Panc1 (cell line): Measurements from ENCODE around the gene RETREG1. TPM values are rescaled to one million over a fixed set of nuclear protein-coding genes. Genes with fewer than 3 reads are reported as not detected.
"Not testable (repeated sequence)": the region's sequence is repeated elsewhere in the genome, so short reads cannot be mapped to it uniquely, and the experiment has no call there.

Source experiments
- ATAC-seq: fragments of 200-7000 bp; cut with Tn5 transposase; 2 replicates; pipeline ENCODE4 v1.9.1; 2020; ENCODE audit warnings: mild to moderate bottlenecking, moderate library complexity
- BruUV-seq: library from RNA; stranded (reverse); fragments of 400-500 nt; replicated peaks from 2 replicates; lab custom pipeline; 2021; lab: Mats Ljungman, UMichigan
- CTCF ChIA-PET: fragments of 300-600 bp; sonication (Branson Sonifier 250); formaldehyde crosslinking; loops from one replicate; lab custom pipeline; 2022; ENCODE audit warnings: antibody characterized with exemption; lab: Charles Lee
- POLR2A ChIA-PET: fragments of 300-600 bp; sonication (Branson Sonifier 250); formaldehyde crosslinking; loops from one replicate; lab custom pipeline; 2022; ENCODE audit warnings: antibody characterized with exemption; lab: Charles Lee
- DNase-seq: peaks from one replicate; pipeline ENCODE4 v3.0.0-alpha.2; 2010; ENCODE audit warnings: low read depth, low spot score
- H3K27ac ChIP-seq: 2 replicates; pipeline ENCODE4 v1.5.1; 2011; ENCODE audit warnings: mild to moderate bottlenecking, low read length, inconsistent platforms
- H3K27me3 ChIP-seq: fragments of 200-500 bp; sonication (Bioruptor generic); 2 replicates; pipeline ENCODE4 v1.6.0; 2014; ENCODE audit warnings: low read length, inconsistent platforms; ENCODE audit not compliant: control insufficient read depth, insufficient read depth
- H3K36me3 ChIP-seq: fragments of 200-500 bp; sonication (Bioruptor generic); 2 replicates; pipeline ENCODE4 v1.5.1; 2014; ENCODE audit warnings: inconsistent platforms, mild to moderate bottlenecking, low read length, moderate library complexity; ENCODE audit not compliant: control insufficient read depth, insufficient read depth
- H3K4me1 ChIP-seq: 2 replicates; pipeline ENCODE4 v1.5.1; 2011; ENCODE audit warnings: inconsistent platforms, mild to moderate bottlenecking, low read length, moderate library complexity; ENCODE audit not compliant: control insufficient read depth, insufficient read depth
- H3K4me3 ChIP-seq, 2 experiments: 2 replicates each; pipeline ENCODE4 v1.5.1; 2011 to 2012; ENCODE audit warnings: low read depth in 2 of 2, low read length in 2 of 2, mild to moderate bottlenecking in 2 of 2, inconsistent platforms in 1 of 2, moderate library complexity in 1 of 2
- H3K9me3 ChIP-seq: fragments of 200-500 bp; sonication (Bioruptor generic); 2 replicates; pipeline ENCODE4 v1.5.1; 2014; ENCODE audit warnings: low read depth, mild to moderate bottlenecking, inconsistent platforms, low read length, moderate library complexity; ENCODE audit not compliant: control insufficient read depth, insufficient read depth
- CTCF ChIP-seq: fragments of 450-650 bp; IDR thresholded peaks from 2 replicates; pipeline ENCODE4 v1.5.1; 2017; ENCODE audit warnings: mild to moderate bottlenecking
- POLR2AphosphoS5 ChIP-seq: IDR thresholded peaks from 2 replicates; pipeline ENCODE4 v1.6.1; 2012; ENCODE audit warnings: mild to moderate bottlenecking, low read depth, low read length, moderate library complexity
- REST ChIP-seq, 2 experiments: IDR thresholded peaks; 2 replicates each; pipeline ENCODE4 v1.6.1; 2011 to 2012; ENCODE audit warnings: low read depth in 2 of 2, control low read depth in 1 of 2, low read length in 1 of 2, mild to moderate bottlenecking in 1 of 2, moderate library complexity in 1 of 2; ENCODE audit not compliant: insufficient read depth in 1 of 2
- SIN3A ChIP-seq: IDR thresholded peaks from 2 replicates; pipeline ENCODE4 v1.6.1; 2012; ENCODE audit warnings: low read depth, mild to moderate bottlenecking, low read length, moderate library complexity, borderline replicate concordance; ENCODE audit not compliant: insufficient read depth
- TCF7L2 ChIP-seq: IDR thresholded peaks from 2 replicates; pipeline ENCODE4 v1.6.1; 2011; ENCODE audit warnings: mild to moderate bottlenecking, low read depth, low read length, inconsistent platforms
- in situ Hi-C: cut with HindIII; loops from 2 replicates; pipeline ENCODE4 v1.10.0; 2016; ENCODE audit warnings: low sequenced_read_pairs, low pct_unique_long_range_greater_than_20kb
- intact Hi-C: fragments of 100-400 bp; cut with micrococcal nuclease; formaldehyde crosslinking; loops from one replicate; pipeline ENCODE4 v1.10.0; 2022; ENCODE audit not compliant: unreplicated experiment
- total RNA-seq: library from RNA; stranded (reverse); gene quantifications from one replicate; pipeline ENCODE4 v1.2.1, GENCODE V29; 2021; ENCODE audit not compliant: unreplicated experiment

Gene RETREG1
- total RNA-seq, 1 experiment from 2014 or later: 0.74 TPM

- TF ChIP-seq CTCF (no peak), SIN3A (no peak), POLR2AphosphoS5 (no peak), TCF7L2 (no peak), REST (IDR thresholded peaks at IDR 0.05; ENCODE audit: insufficient read depth in 1 of 2, low read depth in 2 of 2, low read length in 1 of 2) (no peak)
- intact Hi-C loops: no loop called here
- H3K27me3 ChIP-seq: peaks cover 4% of the 10 kb centered on the region; the same call in 1 of the 2 replicates
- CTCF ChIA-PET: interaction anchor here (1.0 kb wide), 1 partner anchor 578 kb away, joined by 3 read pairs; no protein-coding TSS in a partner anchor
- H3K4me3 ChIP-seq: no peak overlapping the region
- H3K9me3 ChIP-seq: no peaks in the 10 kb centered on the region
- BruUV-seq: no TSS peak
- DNase-seq (no peak), ATAC-seq (no peak)
- H3K4me1 ChIP-seq: 0 out of 2 replicates have a peak, but pooled peaks cover 4% of the 10 kb centered on the region
- in situ Hi-C loops: no loop called here
- no peak overlapping the region for H3K27ac ChIP-seq
- no peaks in the 10 kb centered on the region; the same call in 1 of the 2 replicates for H3K36me3 ChIP-seq
- POLR2A ChIA-PET: interaction anchor here (0.5 kb wide), 1 partner anchor 595 kb away, joined by 3 read pairs; no protein-coding TSS in a partner anchor
Observed at GRCh38 chr5:16612007-16612406, 4.8 kb downstream of the RETREG1 start.

GRCh38 chr5:16610896-16611295 is 5.9 kb downstream of the RETREG1 start:
- H3K4me1 ChIP-seq, H3K4me3 ChIP-seq, intact Hi-C loops, BruUV-seq, CTCF ChIA-PET, H3K27me3 ChIP-seq, POLR2A ChIA-PET, H3K27ac ChIP-seq, H3K36me3 ChIP-seq, H3K9me3 ChIP-seq, ATAC-seq, in situ Hi-C loops, DNase-seq: not testable (repeated sequence)

GRCh38 chr5:16609412-16609811 is 7.4 kb downstream of the RETREG1 start:
- no peaks in the 10 kb centered on the region for H3K9me3 ChIP-seq
- H3K36me3 ChIP-seq: no peaks in the 10 kb centered on the region
- ChIA-PET CTCF (no interaction called here), POLR2A (no interaction called here)
- no peak overlapping the region for H3K4me3 ChIP-seq
- BruUV-seq: no TSS peak
- in situ Hi-C loops (no loop called here), intact Hi-C loops (no loop called here)
- peaks cover under 1% of the 10 kb centered on the region for H3K27me3 ChIP-seq
- ATAC-seq: no peak
- H3K4me1 ChIP-seq: no peaks in the 10 kb centered on the region
- TF ChIP-seq TCF7L2 (no peak), REST (IDR thresholded peaks at IDR 0.05; ENCODE audit: insufficient read depth in 1 of 2, low read depth in 2 of 2, low read length in 1 of 2) (no peak), CTCF (no peak), POLR2AphosphoS5 (no peak), SIN3A (no peak)
- no peak overlapping the region for H3K27ac ChIP-seq
- no peak for DNase-seq
